CD14-positive monocyte (primary cell): Measurements from ENCODE around the gene CRACDL. TPM values are rescaled to one million over a fixed set of nuclear protein-coding genes. Genes with fewer than 3 reads are reported as not detected.

Source experiments
- DNase-seq, 3 donors: peaks; one replicate each; pipeline ENCODE4 v3.0.0-alpha.2; 2011 to 2022
- H2AFZ ChIP-seq: 2 replicates; pipeline ENCODE4 v1.6.0; 2012; ENCODE audit warnings: mild to moderate bottlenecking, low read depth, low read length, inconsistent platforms; ENCODE audit not compliant: insufficient read depth, poor library complexity, severe bottlenecking
- H3K27ac ChIP-seq, 2 donors: 1 replicate in 1 of 2; 2 replicates in 1 of 2; pipeline ENCODE4 v1.5.1; 2012 to 2013; ENCODE audit warnings: low read length in 2 of 2, control low read depth in 1 of 2, inconsistent platforms in 1 of 2, low read depth in 1 of 2, mild to moderate bottlenecking in 1 of 2
- H3K27me3 ChIP-seq, 2 donors: one replicate each; pipeline versions ENCODE4 v1.6.0 to v1.6.1; 2011 to 2013; ENCODE audit warnings: low read length in 2 of 2; ENCODE audit not compliant: control insufficient read depth in 2 of 2, insufficient read depth in 2 of 2
- H3K36me3 ChIP-seq, 2 donors: replicated peaks in 1 of 2; 1 replicate in 1 of 2; 2 replicates in 1 of 2; pipeline versions ENCODE4 v1.5.1 to v1.6.1; 2012 to 2013; ENCODE audit warnings: low read length in 2 of 2, control low read depth in 1 of 2, inconsistent platforms in 1 of 2, mild to moderate bottlenecking in 1 of 2; ENCODE audit not compliant: insufficient read depth in 2 of 2, control insufficient read depth in 1 of 2
- H3K4me1 ChIP-seq, 2 donors: 1 replicate in 1 of 2; 2 replicates in 1 of 2; pipeline versions ENCODE4 v1.5.1 to v1.6.1; 2012 to 2013; ENCODE audit warnings: low read length in 2 of 2, control low read depth in 1 of 2, inconsistent platforms in 1 of 2, mild to moderate bottlenecking in 1 of 2, moderate library complexity in 1 of 2; ENCODE audit not compliant: insufficient read depth in 2 of 2, control insufficient read depth in 1 of 2
- H3K4me2 ChIP-seq: replicated peaks from 2 replicates; pipeline ENCODE3; 2012; ENCODE audit warnings: low read length, moderate library complexity, mild to moderate bottlenecking; ENCODE audit not compliant: poor library complexity, severe bottlenecking; ENCODE audit errors: extremely low read depth
- H3K4me3 ChIP-seq, 3 experiments: fragments of 200-600 bp in 1 of 3; sonication (generic) in 1 of 3; replicated peaks in 1 of 3; 1 replicate in 2 of 3; 2 replicates in 1 of 3; pipeline ENCODE4 v1.5.1; 2011 to 2013; ENCODE audit warnings: low read length in 3 of 3, mild to moderate bottlenecking in 3 of 3, control low read depth in 2 of 3, low read depth in 2 of 3, inconsistent platforms in 1 of 3, moderate library complexity in 1 of 3
- H3K79me2 ChIP-seq: 2 replicates; pipeline ENCODE4 v1.6.0; 2012; ENCODE audit warnings: mild to moderate bottlenecking, control low read depth, inconsistent platforms, low read length, moderate library complexity; ENCODE audit not compliant: insufficient read depth
- H3K9ac ChIP-seq: 2 replicates; pipeline ENCODE4 v1.6.0; 2017; ENCODE audit warnings: low read length, mild to moderate bottlenecking; ENCODE audit not compliant: insufficient read depth, poor library complexity, severe bottlenecking
- H3K9me3 ChIP-seq, 2 donors: replicated peaks in 1 of 2; 1 replicate in 1 of 2; 2 replicates in 1 of 2; pipeline versions ENCODE4 v1.5.1 to v1.6.1; 2012 to 2013; ENCODE audit warnings: low read length in 2 of 2, control low read depth in 1 of 2; ENCODE audit not compliant: control insufficient read depth in 1 of 2, insufficient read depth in 1 of 2
- H4K20me1 ChIP-seq: 2 replicates; pipeline ENCODE4 v1.6.0; 2012; ENCODE audit warnings: mild to moderate bottlenecking, low read length, control low read depth, moderate library complexity; ENCODE audit not compliant: insufficient read depth
- H3K27ac Mint-ChIP-seq, 7 donors: one replicate each; pipeline ENCODE4 v1.8.0; 2020; ENCODE audit warnings: mild to moderate bottlenecking in 7 of 7, mixed read lengths in 7 of 7, moderate library complexity in 6 of 7, inconsistent platforms in 2 of 7
- H3K27me3 Mint-ChIP-seq, 3 donors: one replicate each; pipeline ENCODE4 v1.8.0; 2021 to 2022; ENCODE audit warnings: low read depth in 3 of 3, mild to moderate bottlenecking in 3 of 3, mixed read lengths in 3 of 3, moderate library complexity in 3 of 3, inconsistent platforms in 1 of 3
- H3K36me3 Mint-ChIP-seq, 2 donors: one replicate each; pipeline ENCODE4 v1.8.0; 2020; ENCODE audit warnings: mixed read lengths in 2 of 2, inconsistent platforms in 1 of 2, mild to moderate bottlenecking in 1 of 2
- H3K4me1 Mint-ChIP-seq: one replicate; pipeline ENCODE4 v1.8.0; 2020; ENCODE audit warnings: mild to moderate bottlenecking, mixed read lengths
- H3K4me3 Mint-ChIP-seq, 2 donors: one replicate each; pipeline ENCODE4 v1.8.0; 2020; ENCODE audit warnings: mild to moderate bottlenecking in 2 of 2, mixed read lengths in 2 of 2, moderate library complexity in 1 of 2
- H3K9me3 Mint-ChIP-seq, 7 donors: one replicate each; pipeline ENCODE4 v1.8.0; 2020 to 2022; ENCODE audit warnings: mixed read lengths in 7 of 7, mild to moderate bottlenecking in 6 of 7, moderate library complexity in 6 of 7, inconsistent platforms in 2 of 7
- WGBS: methylation state at CpG from one replicate; pipeline ENCODE4 v1.1.5; 2013; ENCODE audit warnings: missing lambda C conversion rate; ENCODE audit not compliant: insufficient coverage; 5-methylcytosine and 5-hydroxymethylcytosine counted together
- intact Hi-C, 2 donors: fragments of 100-400 bp; cut with micrococcal nuclease; formaldehyde crosslinking; loops; one replicate each; pipeline versions ENCODE4 v1.15.0 to v1.15.1; 2023
- polyA plus RNA-seq, 3 donors: library from polyadenylated mRNA; depleted of rRNA in 1 of 3; unstranded in 2 of 3; stranded (reverse) in 1 of 3; fragments of 300-500 nt in 2 of 3; fragments of >200 nt in 1 of 3; fragmentation: Illumina TruSeq in 2 of 3; gene quantifications; 1 replicate in 2 of 3; 2 replicates in 1 of 3; pipeline ENCODE4 v1.2.3, GENCODE V29; 2012 to 2021
- TF ChIP-seq, protein P1 (sequence below): fragments of 200-600 bp; IDR thresholded peaks from one replicate; pipeline ENCODE4 v1.8.0; 2022; ENCODE audit warnings: antibody characterized with exemption, mild to moderate bottlenecking

CRACDL gene
- polyA plus RNA-seq, 3 donors = 0.12 to 0.35 (median 0.28) TPM

DNA sequence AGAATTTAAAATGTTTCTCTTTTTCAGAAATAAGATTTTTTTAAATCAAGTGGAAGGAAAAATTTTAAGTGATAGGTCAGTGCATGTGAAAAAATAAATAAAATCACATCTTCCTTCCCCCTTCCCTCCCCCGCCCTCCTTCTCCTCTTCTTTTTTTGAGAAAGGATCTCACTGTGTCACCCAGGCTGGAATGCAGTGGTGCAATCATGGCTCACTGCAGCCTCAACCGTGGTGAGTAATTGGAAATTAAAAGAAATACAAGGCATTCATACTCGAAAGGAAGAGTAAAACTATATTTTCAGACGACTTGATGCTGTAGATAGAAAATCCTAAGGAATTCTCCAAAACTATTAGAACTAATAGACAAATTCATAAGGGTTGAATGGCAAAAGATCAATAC lies 16.9 kb upstream of the CRACDL start:
- intact Hi-C loops = no loop called here
- H3K27ac Mint-ChIP-seq = no peak overlapping the region
- Histone ChIP-seq H3K36me3 (no peaks in the 10 kb centered on the region), H4K20me1 (no peaks in the 10 kb centered on the region), H3K79me2 (no peaks in the 10 kb centered on the region), H2AFZ (no peak overlapping the region), H3K4me3 (no peak overlapping the region), H3K4me1 (no peaks in the 10 kb centered on the region), H3K4me2 (no peak overlapping the region), H3K27me3 (peaks cover 7 to 17% of the 10 kb centered on the region in 2 donors), H3K9me3 (no peaks in the 10 kb centered on the region), H3K27ac (no peak overlapping the region), H3K9ac (no peak overlapping the region)
- no peaks in the 10 kb centered on the region for H3K36me3 Mint-ChIP-seq
- no peaks in the 10 kb centered on the region for H3K4me1 Mint-ChIP-seq
- no peak overlapping the region for H3K4me3 Mint-ChIP-seq
- H3K9me3 Mint-ChIP-seq = peaks cover 0 to 6% (median 0%) of the 10 kb centered on the region in 7 donors
- TF ChIP-seq, protein P1, sequence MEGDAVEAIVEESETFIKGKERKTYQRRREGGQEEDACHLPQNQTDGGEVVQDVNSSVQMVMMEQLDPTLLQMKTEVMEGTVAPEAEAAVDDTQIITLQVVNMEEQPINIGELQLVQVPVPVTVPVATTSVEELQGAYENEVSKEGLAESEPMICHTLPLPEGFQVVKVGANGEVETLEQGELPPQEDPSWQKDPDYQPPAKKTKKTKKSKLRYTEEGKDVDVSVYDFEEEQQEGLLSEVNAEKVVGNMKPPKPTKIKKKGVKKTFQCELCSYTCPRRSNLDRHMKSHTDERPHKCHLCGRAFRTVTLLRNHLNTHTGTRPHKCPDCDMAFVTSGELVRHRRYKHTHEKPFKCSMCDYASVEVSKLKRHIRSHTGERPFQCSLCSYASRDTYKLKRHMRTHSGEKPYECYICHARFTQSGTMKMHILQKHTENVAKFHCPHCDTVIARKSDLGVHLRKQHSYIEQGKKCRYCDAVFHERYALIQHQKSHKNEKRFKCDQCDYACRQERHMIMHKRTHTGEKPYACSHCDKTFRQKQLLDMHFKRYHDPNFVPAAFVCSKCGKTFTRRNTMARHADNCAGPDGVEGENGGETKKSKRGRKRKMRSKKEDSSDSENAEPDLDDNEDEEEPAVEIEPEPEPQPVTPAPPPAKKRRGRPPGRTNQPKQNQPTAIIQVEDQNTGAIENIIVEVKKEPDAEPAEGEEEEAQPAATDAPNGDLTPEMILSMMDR = no peak
- peaks cover 15 to 46% (median 25%) of the 10 kb centered on the region in 3 donors for H3K27me3 Mint-ChIP-seq
- DNase-seq = no peak
- WGBS = no CpG with 5 or more reads among the region's 4 CpGs

DNA sequence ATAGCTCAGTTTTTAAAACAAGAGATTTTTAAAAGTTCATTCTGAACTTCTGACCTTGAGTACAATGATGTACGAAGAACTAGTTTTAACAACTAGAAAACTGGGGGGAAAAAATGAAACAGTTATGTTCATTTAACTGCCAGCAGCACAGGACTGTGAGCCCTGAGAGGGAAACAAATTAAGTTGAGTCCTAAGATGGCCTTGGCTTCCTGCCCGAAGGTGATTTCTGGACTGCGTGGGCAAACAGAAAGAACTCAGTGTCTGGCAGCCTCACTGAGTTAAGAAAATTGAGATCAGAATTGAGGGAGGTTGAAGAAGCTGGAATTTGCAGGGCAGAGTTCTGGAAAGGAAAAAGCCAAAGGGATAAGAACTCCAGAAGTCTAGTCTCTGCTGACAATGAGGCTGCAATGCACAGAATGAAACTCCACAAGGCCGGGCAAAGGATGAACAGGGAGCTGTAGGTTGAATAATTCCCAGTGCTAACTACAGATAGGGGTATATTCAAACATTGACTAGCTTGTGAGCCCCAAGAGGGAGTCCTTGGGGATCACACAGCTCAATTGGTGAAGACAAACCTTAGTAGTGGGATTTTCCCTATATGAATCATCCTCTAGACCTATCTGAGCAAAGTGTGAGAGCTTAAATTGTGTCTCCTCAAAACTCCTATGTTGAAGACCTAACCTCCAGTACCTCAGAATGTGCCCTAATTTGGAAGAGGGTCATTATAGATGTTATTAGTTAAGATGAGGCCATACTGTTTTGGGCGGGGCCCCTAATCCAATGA lies 13.1 kb upstream of the CRACDL start:
- no peak for DNase-seq
- Mint-ChIP-seq H3K36me3 (no peaks in the 10 kb centered on the region), H3K27ac (no peak overlapping the region), H3K9me3 (peaks cover 0 to 6% (median 0%) of the 10 kb centered on the region in 7 donors), H3K27me3 (peaks cover 14 to 35% (median 21%) of the 10 kb centered on the region in 3 donors), H3K4me1 (no peaks in the 10 kb centered on the region), H3K4me3 (no peak overlapping the region)
- Histone ChIP-seq H3K4me1 (no peaks in the 10 kb centered on the region), H3K27me3 (peaks cover 7 to 17% of the 10 kb centered on the region in 2 donors), H2AFZ (no peak overlapping the region), H3K36me3 (no peaks in the 10 kb centered on the region), H3K9ac (no peak overlapping the region), H3K4me3 (no peak overlapping the region), H3K9me3 (no peaks in the 10 kb centered on the region), H3K79me2 (no peaks in the 10 kb centered on the region), H3K4me2 (no peak overlapping the region), H3K27ac (no peak overlapping the region), H4K20me1 (no peaks in the 10 kb centered on the region)
- intact Hi-C loops = no loop called here
- TF ChIP-seq, protein P1 = no peak
- WGBS = 100% methylated on average over 5 of the region's 5 CpGs
